Transverse colon (tissue), 4 donors: ENCODE results near the gene HJURP.

Experiments
- POLR2A ChIP-seq: fragments of 450-650 bp; IDR thresholded peaks from one replicate; pipeline ENCODE4 v1.6.1; 2016; ENCODE audit warnings: antibody characterized with exemption, mild to moderate bottlenecking, moderate library complexity
- POLR2AphosphoS5 ChIP-seq, 3 donors: sonication (generic); formaldehyde crosslinking; IDR thresholded peaks; one replicate each; pipeline ENCODE4 v1.6.1; 2016; ENCODE audit warnings: antibody characterized with exemption in 3 of 3
- TF ChIP-seq, protein P1 (sequence below), 5 experiments: fragments of 200-600 bp in 3 of 5; fragments of 450-650 bp in 2 of 5; sonication (generic) in 3 of 5; IDR thresholded peaks; 1 replicate in 2 of 5; 2 replicates in 3 of 5; pipeline ENCODE4 v1.5.1; 2016 to 2017; ENCODE audit warnings: antibody characterized with exemption in 5 of 5, inconsistent platforms in 3 of 5, mild to moderate bottlenecking in 2 of 5, moderate library complexity in 1 of 5

DNA sequence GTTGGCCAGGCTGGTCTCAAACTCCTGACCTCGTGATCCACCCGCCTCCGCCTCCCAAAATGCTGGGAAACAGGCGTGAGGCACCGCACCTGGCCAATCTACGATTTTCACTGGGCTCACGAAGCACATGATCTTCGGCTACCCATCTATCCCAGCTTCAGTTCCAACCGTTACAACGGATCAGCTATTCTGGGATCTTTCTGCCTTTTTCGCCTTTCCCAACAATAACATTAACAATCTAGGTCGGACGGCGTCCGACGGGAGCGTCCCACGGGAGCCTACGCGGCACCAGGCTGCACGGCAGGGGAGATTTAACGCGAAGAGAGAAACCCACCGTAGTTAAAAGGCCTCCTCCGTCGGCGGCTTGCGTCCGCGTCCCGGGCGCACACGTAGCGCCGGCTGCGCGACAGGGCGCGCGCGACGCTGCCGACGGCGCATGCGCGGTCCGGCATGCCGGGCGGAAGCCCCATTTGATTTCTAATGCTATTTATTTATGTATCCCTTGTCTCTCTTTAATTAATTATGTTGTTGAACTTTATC, 13.7 kb upstream of the HJURP start, which contains the start of gene MSL3B:
- TF ChIP-seq POLR2AphosphoS5 (IDR thresholded peaks at IDR 0.05): no peak
- TF ChIP-seq, protein P1, sequence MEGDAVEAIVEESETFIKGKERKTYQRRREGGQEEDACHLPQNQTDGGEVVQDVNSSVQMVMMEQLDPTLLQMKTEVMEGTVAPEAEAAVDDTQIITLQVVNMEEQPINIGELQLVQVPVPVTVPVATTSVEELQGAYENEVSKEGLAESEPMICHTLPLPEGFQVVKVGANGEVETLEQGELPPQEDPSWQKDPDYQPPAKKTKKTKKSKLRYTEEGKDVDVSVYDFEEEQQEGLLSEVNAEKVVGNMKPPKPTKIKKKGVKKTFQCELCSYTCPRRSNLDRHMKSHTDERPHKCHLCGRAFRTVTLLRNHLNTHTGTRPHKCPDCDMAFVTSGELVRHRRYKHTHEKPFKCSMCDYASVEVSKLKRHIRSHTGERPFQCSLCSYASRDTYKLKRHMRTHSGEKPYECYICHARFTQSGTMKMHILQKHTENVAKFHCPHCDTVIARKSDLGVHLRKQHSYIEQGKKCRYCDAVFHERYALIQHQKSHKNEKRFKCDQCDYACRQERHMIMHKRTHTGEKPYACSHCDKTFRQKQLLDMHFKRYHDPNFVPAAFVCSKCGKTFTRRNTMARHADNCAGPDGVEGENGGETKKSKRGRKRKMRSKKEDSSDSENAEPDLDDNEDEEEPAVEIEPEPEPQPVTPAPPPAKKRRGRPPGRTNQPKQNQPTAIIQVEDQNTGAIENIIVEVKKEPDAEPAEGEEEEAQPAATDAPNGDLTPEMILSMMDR (IDR thresholded peaks at IDR 0.05): no peak
- TF ChIP-seq POLR2A: no peak
